Stimulated activated naive CD8-positive, alpha-beta T cell treated with anti-CD3 and anti-CD28 coated beads, Interleukin-15, Interleukin-2, amounts not matched to agents 100 U/mL and 50 U/mL, for 24 hours (primary cell): Measurements from ENCODE around the gene SUCLG2.

ENCODE experiments used
- ATAC-seq: fragments of 150-1000 bp; cut with Tn5 transposase; one replicate; pipeline ENCODE4 v1.10.0; 2021
- DNase-seq: peaks from one replicate; pipeline ENCODE4 v3.0.0; 2021

The SUCLG2 gene

GRCh38 chr3:67453628-67454027 is 200.8 kb downstream of the SUCLG2 start:
- ATAC-seq (no peak), DNase-seq (no peak)

DNA sequence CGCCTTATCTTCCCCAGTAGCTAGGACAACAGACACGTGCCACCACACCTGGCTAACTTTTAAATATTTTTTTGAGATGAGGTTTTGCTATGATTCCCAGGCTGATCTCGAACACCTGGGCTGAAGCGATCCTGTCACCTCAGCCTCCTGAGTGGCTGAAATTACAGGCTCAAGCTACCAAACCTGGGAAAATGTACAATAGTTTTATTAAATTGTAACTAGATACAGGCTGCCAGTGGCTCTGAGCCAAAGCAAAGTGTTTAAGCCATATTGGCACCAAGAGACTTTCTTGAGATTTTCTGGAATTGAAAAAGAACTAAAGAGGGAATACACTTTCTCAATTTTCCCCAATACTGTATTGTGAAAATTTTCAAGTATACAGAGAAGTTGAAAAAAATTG is 204.3 kb downstream of the SUCLG2 start:
- ATAC-seq, result no peak
- DNase-seq, result no peak

DNA sequence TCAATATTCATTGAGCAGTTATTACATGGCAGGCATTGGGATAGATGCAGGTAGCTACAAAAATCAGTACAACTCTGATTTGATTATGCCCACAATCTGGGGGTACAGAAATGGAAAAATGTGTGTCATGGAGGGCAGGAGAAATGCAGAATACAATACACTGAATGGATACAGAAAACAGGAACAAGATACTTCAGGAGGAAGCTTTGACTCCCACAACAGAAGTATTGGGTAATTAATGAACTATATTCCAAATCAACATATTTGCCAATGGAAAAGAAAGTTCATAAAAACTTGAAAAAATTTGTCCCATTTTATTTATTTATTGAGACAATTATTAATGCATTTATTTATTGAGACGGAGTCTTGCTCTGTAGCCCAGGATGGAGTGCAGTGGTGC is 207.0 kb downstream of the SUCLG2 start:
- ATAC-seq (no peak), DNase-seq (no peak)

GRCh38 chr3:67437789-67438188 is 216.6 kb downstream of the SUCLG2 start:
- DNase-seq, result no peak
- ATAC-seq, result no peak

- ATAC-seq (no peak), DNase-seq (no peak)
Measured at GRCh38 chr3:67437090-67437489, 217.3 kb downstream of the SUCLG2 start.

DNA sequence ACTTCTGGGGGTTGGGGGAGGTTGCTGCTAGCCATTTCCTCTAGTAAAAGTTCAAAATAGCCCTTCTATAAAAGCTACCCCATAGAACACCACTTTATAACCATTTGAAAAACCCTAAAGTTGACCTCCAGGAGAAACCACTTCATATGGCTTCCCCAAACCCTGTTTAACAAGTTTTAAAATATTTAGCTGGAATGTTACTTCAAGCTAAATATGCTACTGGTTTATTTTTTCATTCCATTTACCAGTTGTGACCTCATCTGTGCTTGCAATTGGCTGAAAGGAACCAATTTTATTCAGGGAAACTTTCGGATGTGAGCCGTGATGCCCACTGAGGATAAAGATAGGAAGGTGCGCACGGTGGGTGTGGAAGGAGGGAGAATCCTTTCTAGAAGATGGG is 221.3 kb downstream of the SUCLG2 start:
- no peak for DNase-seq
- no peak for ATAC-seq

DNA sequence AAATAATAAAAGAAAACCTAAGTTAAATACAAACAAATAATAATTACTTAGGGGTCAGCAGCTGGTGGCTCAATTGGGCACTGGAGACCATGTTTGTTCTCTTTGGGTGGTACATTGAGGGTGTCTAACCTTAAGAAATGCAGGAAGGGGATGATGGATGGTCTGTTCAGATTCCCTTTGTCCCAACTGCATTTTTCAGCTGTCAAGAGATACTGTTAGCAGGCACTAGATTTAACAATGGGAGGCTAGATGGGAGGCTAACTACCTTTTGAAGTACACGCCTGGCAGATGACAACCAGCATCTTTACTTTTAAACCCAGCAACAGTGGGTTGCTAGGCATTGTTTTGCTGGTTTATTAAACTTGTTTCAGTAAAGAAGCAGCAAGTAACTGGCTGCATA is 222.5 kb downstream of the SUCLG2 start:
- no peak for ATAC-seq
- DNase-seq, result no peak

- no peak for ATAC-seq
Measured at GRCh38 chr3:67423722-67424121, 230.7 kb downstream of the SUCLG2 start.

DNA sequence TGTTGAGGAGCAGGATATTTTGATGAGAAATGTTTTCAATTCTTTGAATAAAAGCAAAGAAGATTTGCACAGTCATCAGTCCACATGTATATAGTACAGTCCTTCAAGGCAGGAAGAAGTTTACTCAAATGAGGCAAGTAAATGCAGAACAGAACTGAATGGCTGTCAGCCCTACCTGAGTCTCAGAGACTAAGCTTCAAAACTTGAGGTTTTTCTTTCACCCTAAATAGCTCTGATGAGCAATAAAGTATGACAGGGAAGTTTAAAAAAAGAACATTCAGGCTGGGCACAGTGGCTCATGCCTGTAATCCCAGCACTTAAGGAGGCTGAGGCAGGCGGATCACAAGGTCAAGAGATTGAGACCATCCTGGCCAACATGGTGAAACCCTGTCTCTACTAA is 232.5 kb downstream of the SUCLG2 start:
- DNase-seq (no peak), ATAC-seq (no peak)

More at GRCh38 chr3:67423722-67424121, 230.7 kb downstream of the SUCLG2 start:
- DNase-seq, result no peak

- DNase-seq (no peak), ATAC-seq (no peak)
Measured at GRCh38 chr3:67419779-67420178, 234.6 kb downstream of the SUCLG2 start.

GRCh38 chr3:67419218-67419529 is 235.2 kb downstream of the SUCLG2 start:
- ATAC-seq (no peak), DNase-seq (no peak)

GRCh38 chr3:67418426-67419217 is 235.8 kb downstream of the SUCLG2 start:
- no peak for ATAC-seq
- no peak for DNase-seq

- ATAC-seq (no peak), DNase-seq (no peak)
Measured at GRCh38 chr3:67416703-67417102, 237.7 kb downstream of the SUCLG2 start.

DNA sequence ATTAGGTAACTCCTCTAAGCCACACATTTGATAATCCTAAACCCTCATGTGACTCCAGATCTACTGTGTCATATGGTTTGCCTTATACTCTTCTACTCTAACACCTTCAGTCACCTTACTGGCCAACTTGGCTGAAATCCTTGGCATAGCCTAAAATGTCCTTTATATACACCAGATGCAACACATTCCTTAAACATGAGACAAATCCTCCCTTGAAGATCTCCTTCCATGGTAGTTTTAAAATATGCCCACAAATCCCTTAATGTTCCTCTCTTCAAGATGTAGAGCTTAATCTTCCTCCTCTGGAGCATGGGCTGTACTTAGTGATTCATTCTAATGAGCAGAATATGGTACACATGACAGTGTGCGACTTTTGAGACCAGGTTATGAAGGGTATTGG is 238.9 kb downstream of the SUCLG2 start:
- ATAC-seq, result no peak
- DNase-seq, result no peak

- no peak for ATAC-seq
- DNase-seq, result no peak
Measured at GRCh38 chr3:67414740-67415139, 239.7 kb downstream of the SUCLG2 start.

DNA sequence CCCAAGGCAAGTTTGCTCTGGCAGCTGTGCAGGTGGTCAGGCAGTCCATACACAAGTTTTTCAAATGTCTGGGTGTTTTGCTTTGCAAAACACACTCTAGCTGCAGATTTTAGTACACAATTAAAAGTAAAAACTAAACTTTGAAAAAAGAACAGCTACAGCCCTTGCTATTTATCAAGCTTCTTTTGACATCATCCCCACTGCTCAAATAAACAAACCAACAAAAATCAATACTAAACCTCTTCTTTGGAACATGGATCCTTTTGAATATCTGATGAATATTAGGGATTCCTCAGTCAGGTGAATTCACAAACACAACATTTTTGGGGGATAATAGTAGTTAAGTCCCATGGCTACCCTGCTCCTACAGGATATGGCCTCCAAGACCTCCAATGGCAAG is 249.2 kb downstream of the SUCLG2 start:
- no peak for DNase-seq

DNA sequence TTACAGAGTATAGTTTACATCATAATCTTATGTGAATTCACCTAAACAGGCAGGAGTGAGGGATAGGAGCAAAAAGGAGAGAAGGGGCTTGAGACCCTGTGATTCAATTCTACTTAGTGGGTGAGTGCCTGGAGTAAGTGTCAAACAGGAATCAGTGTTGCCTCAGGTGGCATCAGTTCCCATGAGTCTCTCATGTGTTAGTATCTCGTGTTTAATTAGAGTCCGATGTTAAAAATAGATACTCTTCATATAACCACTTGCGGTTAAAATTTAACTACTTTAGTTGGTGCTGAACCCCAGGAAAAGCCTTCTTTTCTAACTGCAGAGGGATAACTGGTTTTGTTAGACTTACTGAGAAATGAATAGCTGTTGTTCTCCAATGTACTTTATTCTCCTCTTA is 251.5 kb downstream of the SUCLG2 start:
- DNase-seq, result no peak
- no peak for ATAC-seq

More for the DNA sequence above, 249.2 kb downstream of the SUCLG2 start:
- ATAC-seq, result no peak

- ATAC-seq (no peak), DNase-seq (no peak)
Measured at GRCh38 chr3:67401921-67402320, 252.5 kb downstream of the SUCLG2 start.

DNA sequence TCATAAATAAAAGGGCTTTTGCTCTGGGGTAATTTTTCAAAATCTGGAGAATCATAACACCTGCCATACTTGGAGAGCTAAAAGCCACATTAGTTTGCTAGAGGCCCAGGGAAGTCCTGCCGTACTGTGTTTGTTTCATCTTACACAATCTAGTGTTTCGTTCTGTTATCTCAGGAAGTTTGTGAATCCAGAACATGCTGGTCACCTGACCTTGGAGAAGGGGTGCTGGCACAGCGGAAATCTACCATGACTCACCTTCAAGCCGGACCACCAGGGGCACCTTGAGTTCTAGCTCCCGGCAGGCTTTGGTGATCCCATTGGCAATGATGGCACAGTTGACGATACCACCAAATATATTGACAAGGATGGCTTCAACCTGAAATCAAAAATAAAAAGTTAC is 253.9 kb downstream of the SUCLG2 start:
- DNase-seq (no peak), ATAC-seq (no peak)

DNA sequence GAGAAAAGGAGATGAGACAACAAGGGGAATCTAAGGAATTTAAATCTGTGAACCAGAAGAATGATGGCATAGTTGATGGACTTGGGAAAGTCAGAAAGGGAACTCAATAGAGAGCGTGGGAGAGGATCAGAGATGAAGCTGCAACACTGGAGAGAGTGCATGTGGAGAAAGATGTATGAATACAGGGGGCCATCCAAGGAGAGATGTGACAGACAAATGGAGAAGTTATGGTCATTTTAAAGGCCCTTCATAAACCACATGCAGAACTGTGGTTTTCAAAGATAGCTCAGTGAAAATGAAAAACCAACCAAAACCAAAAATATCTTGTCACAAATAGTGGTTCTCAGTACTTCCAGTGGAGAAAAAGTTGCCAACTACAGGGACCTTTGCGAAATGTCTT is 265.2 kb downstream of the SUCLG2 start:
- peak; percentile 34 for ATAC-seq
- DNase-seq, result no peak

GRCh38 chr3:67388738-67389137 is 265.7 kb downstream of the SUCLG2 start:
- ATAC-seq, result peak; percentile 39

GRCh38 chr3:67386451-67386850 is 268.0 kb downstream of the SUCLG2 start:
- peak; percentile 7 for DNase-seq
- ATAC-seq, result peak; percentile 75

More at GRCh38 chr3:67388738-67389137, 265.7 kb downstream of the SUCLG2 start:
- no peak for DNase-seq

DNA sequence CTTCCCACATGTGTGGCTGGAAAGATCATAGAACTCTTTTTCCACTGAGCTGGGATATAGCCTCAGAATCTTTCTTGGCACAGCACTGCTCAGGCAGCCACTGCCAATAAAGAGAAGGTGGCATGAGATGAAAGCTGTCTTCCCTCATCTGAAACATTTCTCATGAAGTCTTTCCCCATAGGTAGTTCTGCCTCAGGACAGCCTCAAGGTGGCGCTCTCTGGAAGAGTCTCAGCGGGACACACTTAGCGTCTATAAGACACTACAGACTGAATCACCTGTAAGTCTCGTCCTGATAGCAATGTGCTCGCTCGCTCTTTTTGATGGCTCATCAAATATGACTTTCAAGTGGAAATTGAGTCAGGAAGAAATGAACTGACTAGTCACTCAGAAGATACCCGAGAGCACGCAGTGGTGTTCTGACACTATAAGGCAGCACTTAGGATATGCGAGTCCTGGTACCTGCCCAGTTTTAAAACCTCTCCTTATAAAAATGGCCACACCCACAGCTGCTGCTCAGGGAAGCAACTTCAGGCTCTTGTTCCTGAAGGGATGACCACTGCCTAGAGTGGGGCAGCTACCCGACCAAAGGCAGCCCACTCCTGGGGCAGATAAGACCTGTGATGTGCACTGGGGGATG is 269.5 kb downstream of the SUCLG2 start:
- ATAC-seq, result no peak

GRCh38 chr3:67384016-67384415 is 270.4 kb downstream of the SUCLG2 start:
- no peak for DNase-seq

More for the DNA sequence above, 269.5 kb downstream of the SUCLG2 start:
- DNase-seq, result peak; percentile 40

More at GRCh38 chr3:67384016-67384415, 270.4 kb downstream of the SUCLG2 start:
- no peak for ATAC-seq
